H9 (cell line): Measurements from ENCODE around the gene CES2. TPM values are rescaled to one million over a fixed set of nuclear protein-coding genes. Genes with fewer than 3 reads are reported as not detected.
A peak's percentile ranks its signal among the peaks of the same experiment; 100 is the strongest.

Experiments used
- DNase-seq: peaks from one replicate; pipeline ENCODE4 v3.0.0-alpha.2; 2017
- H2AFZ ChIP-seq: one replicate; pipeline ENCODE4 v1.6.1; 2013; ENCODE audit warnings: mild to moderate bottlenecking, low read length, control low read depth, moderate library complexity
- H2AK5ac ChIP-seq: 2 replicates; pipeline ENCODE4 v1.6.1; 2013; ENCODE audit warnings: low read length, control low read depth, mixed read lengths; ENCODE audit not compliant: insufficient read length
- H2BK120ac ChIP-seq: one replicate; pipeline ENCODE4 v1.6.1; 2013; ENCODE audit warnings: low read depth, mild to moderate bottlenecking, low read length, control low read depth, inconsistent platforms; ENCODE audit not compliant: poor library complexity, severe bottlenecking
- H2BK12ac ChIP-seq: 2 replicates; pipeline ENCODE4 v1.6.1; 2013; ENCODE audit warnings: low read length, control low read depth, mixed read lengths, low read depth; ENCODE audit not compliant: insufficient read length
- H2BK15ac ChIP-seq: 2 replicates; pipeline ENCODE4 v1.6.1; 2013; ENCODE audit warnings: low read depth, low read length, control low read depth
- H2BK20ac ChIP-seq: one replicate; pipeline ENCODE4 v1.6.1; 2013; ENCODE audit warnings: low read depth, mild to moderate bottlenecking, low read length, control low read depth, inconsistent platforms; ENCODE audit not compliant: poor library complexity, severe bottlenecking
- H2BK5ac ChIP-seq: 2 replicates; pipeline ENCODE4 v1.6.1; 2013; ENCODE audit warnings: low read length, control low read depth, mixed read lengths; ENCODE audit not compliant: insufficient read length
- H3K14ac ChIP-seq: 2 replicates; pipeline ENCODE4 v1.6.1; 2013; ENCODE audit warnings: low read length, control low read depth; ENCODE audit not compliant: insufficient read depth
- H3K18ac ChIP-seq: 2 replicates; pipeline ENCODE4 v1.6.1; 2013; ENCODE audit warnings: low read depth, mild to moderate bottlenecking, mixed read lengths, low read length, control low read depth; ENCODE audit not compliant: insufficient read length
- H3K23ac ChIP-seq: 2 replicates; pipeline ENCODE4 v1.6.1; 2013; ENCODE audit warnings: low read length, control low read depth, mixed read lengths, low read depth; ENCODE audit not compliant: insufficient read length
- H3K23me2 ChIP-seq: 2 replicates; pipeline ENCODE4 v1.6.1; 2013; ENCODE audit warnings: low read depth, mild to moderate bottlenecking, mixed read lengths, low read length, control low read depth; ENCODE audit not compliant: insufficient read length, poor library complexity, severe bottlenecking
- H3K27ac ChIP-seq: 2 replicates; pipeline ENCODE4 v1.5.1; 2013; ENCODE audit warnings: low read length, control low read depth, mixed read lengths, low read depth; ENCODE audit not compliant: insufficient read length
- H3K27me3 ChIP-seq: 2 replicates; pipeline ENCODE4 v1.6.1; 2013; ENCODE audit warnings: low read length, control low read depth, inconsistent platforms; ENCODE audit not compliant: insufficient read depth
- H3K4ac ChIP-seq: 2 replicates; pipeline ENCODE4 v1.6.1; 2013; ENCODE audit warnings: low read depth, mild to moderate bottlenecking, control low read depth, inconsistent platforms, low read length, moderate library complexity
- H3K4me1 ChIP-seq: 2 replicates; pipeline ENCODE4 v1.6.1; 2013; ENCODE audit warnings: low read length, control low read depth, inconsistent platforms; ENCODE audit not compliant: insufficient read depth
- H3K4me2 ChIP-seq: 2 replicates; pipeline ENCODE4 v1.6.1; 2013; ENCODE audit warnings: low read length, control low read depth, mixed read lengths; ENCODE audit not compliant: insufficient read length, insufficient read depth
- H3K56ac ChIP-seq: 2 replicates; pipeline ENCODE4 v1.6.1; 2013; ENCODE audit warnings: low read depth, mild to moderate bottlenecking, mixed read lengths, low read length, control low read depth; ENCODE audit not compliant: insufficient read length
- H3K79me1 ChIP-seq: 2 replicates; pipeline ENCODE4 v1.6.1; 2013; ENCODE audit warnings: low read depth, mild to moderate bottlenecking, moderate library complexity, low read length, control low read depth, inconsistent platforms; ENCODE audit not compliant: insufficient read depth, poor library complexity, severe bottlenecking
- H3K79me2 ChIP-seq: 2 replicates; pipeline ENCODE4 v1.6.1; 2013; ENCODE audit warnings: low read length, control low read depth, inconsistent platforms; ENCODE audit not compliant: insufficient read depth
- H3K9ac ChIP-seq: 2 replicates; pipeline ENCODE4 v1.6.1; 2013; ENCODE audit warnings: low read length, control low read depth, mixed read lengths; ENCODE audit not compliant: insufficient read length; ENCODE audit errors: extremely low read depth
- H3K9me3 ChIP-seq: one replicate; pipeline ENCODE4 v1.6.1; 2013; ENCODE audit warnings: low read depth, low read length, inconsistent platforms; ENCODE audit not compliant: control insufficient read depth
- H3T11ph ChIP-seq: one replicate; pipeline ENCODE4 v1.6.1; 2013; ENCODE audit warnings: mild to moderate bottlenecking, low read length, control low read depth, inconsistent platforms
- H4K20me1 ChIP-seq: one replicate; pipeline ENCODE4 v1.6.1; 2013; ENCODE audit not compliant: control insufficient read depth, insufficient read length, insufficient read depth
- H4K5ac ChIP-seq: 2 replicates; pipeline ENCODE4 v1.6.1; 2013; ENCODE audit warnings: low read depth, mild to moderate bottlenecking, mixed read lengths, low read length, control low read depth; ENCODE audit not compliant: insufficient read length
- H4K8ac ChIP-seq: replicated peaks from 2 replicates; pipeline ENCODE4 v1.6.1; 2013; ENCODE audit warnings: low read length, control low read depth, mixed read lengths, low read depth; ENCODE audit not compliant: insufficient read length
- H4K91ac ChIP-seq: 2 replicates; pipeline ENCODE4 v1.6.1; 2013; ENCODE audit warnings: low read depth, mild to moderate bottlenecking, moderate library complexity, mixed read lengths, low read length, control low read depth; ENCODE audit not compliant: insufficient read length
- H3K27ac Mint-ChIP-seq, 3 experiments: 2 replicates in 2 of 3; 3 replicates in 1 of 3; pipeline ENCODE4 v1.8.0; 2020 to 2021; ENCODE audit warnings: mixed read lengths in 3 of 3, mild to moderate bottlenecking in 1 of 3, moderate library complexity in 1 of 3
- H3K27me3 Mint-ChIP-seq: 2 replicates; pipeline ENCODE4 v1.8.0; 2021; ENCODE audit warnings: low read depth, mild to moderate bottlenecking, moderate library complexity, mixed read lengths
- H3K36me3 Mint-ChIP-seq, 3 experiments: 2 replicates in 2 of 3; 3 replicates in 1 of 3; pipeline ENCODE4 v1.8.0; 2020 to 2021; ENCODE audit warnings: low read depth in 3 of 3, mixed read lengths in 3 of 3; ENCODE audit not compliant: insufficient read depth in 1 of 3
- H3K4me1 Mint-ChIP-seq, 2 experiments: 2 replicates each; pipeline ENCODE4 v1.8.0; 2020; ENCODE audit warnings: mixed read lengths in 2 of 2
- H3K4me3 Mint-ChIP-seq, 2 experiments: 2 replicates in 1 of 2; 3 replicates in 1 of 2; pipeline ENCODE4 v1.8.0; 2020 to 2021; ENCODE audit warnings: mild to moderate bottlenecking in 2 of 2, mixed read lengths in 2 of 2, moderate library complexity in 1 of 2
- H3K9me3 Mint-ChIP-seq, 2 experiments: 2 replicates in 1 of 2; 3 replicates in 1 of 2; pipeline ENCODE4 v1.8.0; 2020; ENCODE audit warnings: mild to moderate bottlenecking in 2 of 2, mixed read lengths in 2 of 2, moderate library complexity in 1 of 2
- CTCF ChIP-seq: fragments of 200-600 bp; sonication (generic); conservative IDR thresholded peaks from 3 replicates; pipeline ENCODE4 v1.8.0; 2021; ENCODE audit warnings: antibody characterized with exemption, mild to moderate bottlenecking
- WGBS: extraction: QIAGEN DNeasy Blood & Tissue Kit; methylation state at CpG from one replicate; pipeline ENCODE4 v1.1.7; 2013; ENCODE audit warnings: missing lambda C conversion rate, low lambda C conversion rate, mixed read lengths; ENCODE audit not compliant: insufficient read length; ENCODE audit errors: extremely low coverage; 5-methylcytosine and 5-hydroxymethylcytosine counted together
- total RNA-seq: library from RNA; stranded (reverse); gene quantifications from 2 replicates; pipeline ENCODE4 v1.2.1, GENCODE V29; 2021

Gene CES2
- total RNA-seq, 1 experiment from 2014 or later = 28.2 TPM

DNA sequence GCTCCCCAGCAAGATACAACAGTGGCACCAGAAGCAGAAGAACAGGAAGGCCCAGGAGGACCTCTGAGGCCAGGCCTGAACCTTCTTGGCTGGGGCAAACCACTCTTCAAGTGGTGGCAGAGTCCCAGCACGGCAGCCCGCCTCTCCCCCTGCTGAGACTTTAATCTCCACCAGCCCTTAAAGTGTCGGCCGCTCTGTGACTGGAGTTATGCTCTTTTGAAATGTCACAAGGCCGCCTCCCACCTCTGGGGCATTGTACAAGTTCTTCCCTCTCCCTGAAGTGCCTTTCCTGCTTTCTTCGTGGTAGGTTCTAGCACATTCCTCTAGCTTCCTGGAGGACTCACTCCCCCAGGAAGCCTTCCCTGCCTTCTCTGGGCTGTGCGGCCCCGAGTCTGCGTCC, 37.7 kb downstream of the CES2 start:
- H3K4me1 ChIP-seq = no peaks in the 10 kb centered on the region; the same call in 1 of the 2 replicates
- no peak overlapping the region for H2BK12ac ChIP-seq
- H3K9ac ChIP-seq = no peak overlapping the region
- no peaks in the 10 kb centered on the region for H3K23me2 ChIP-seq
- no peak overlapping the region for H3T11ph ChIP-seq
- no peak overlapping the region for H3K56ac ChIP-seq
- H2AK5ac ChIP-seq = no peak overlapping the region
- no peak for DNase-seq
- no peak overlapping the region for H3K23ac ChIP-seq
- no peak overlapping the region for H2BK120ac ChIP-seq
- H3K4ac ChIP-seq = no peak overlapping the region
- H4K5ac ChIP-seq = no peak overlapping the region
- H3K79me1 ChIP-seq = no peaks in the 10 kb centered on the region
- Mint-ChIP-seq H3K27ac (peak overlapping the region in 1 of 3 experiments; percentile 47; a peak in 1 of 7 replicates), H3K4me3 (no peak overlapping the region), H3K9me3 (no peaks in the 10 kb centered on the region; a peak in 1 of 5 replicates), H3K36me3 (no peaks in the 10 kb centered on the region), H3K4me1 (peaks cover 10 to 12% of the 10 kb centered on the region in 2 experiments), H3K27me3 (peaks cover 7% of the 10 kb centered on the region)
- no CpG with 5 or more reads among the region's 9 CpGs for WGBS
- no peaks in the 10 kb centered on the region for H3K9me3 ChIP-seq
- H4K91ac ChIP-seq = no peak overlapping the region
- H2BK20ac ChIP-seq = no peak overlapping the region
- H3K27ac ChIP-seq = no peak overlapping the region
- H4K8ac ChIP-seq = no peak overlapping the region
- H3K4me2 ChIP-seq = no peak overlapping the region
- H4K20me1 ChIP-seq = no peaks in the 10 kb centered on the region
- H3K14ac ChIP-seq = no peak overlapping the region; the same call in 1 of the 2 replicates
- no peak for TF ChIP-seq CTCF
- H3K27me3 ChIP-seq = no peaks in the 10 kb centered on the region
- H3K18ac ChIP-seq = no peak overlapping the region
- H3K79me2 ChIP-seq = no peaks in the 10 kb centered on the region
- H2BK15ac ChIP-seq = no peak overlapping the region
- H2BK5ac ChIP-seq = no peak overlapping the region
- H2AFZ ChIP-seq = no peak overlapping the region
